Mucosa of descending colon (tissue), 3 donors: ENCODE measurements around the gene CNKSR3. TPM values are rescaled to one million over a fixed set of nuclear protein-coding genes. Genes with fewer than 3 reads are reported as not detected.
A peak's percentile ranks its signal among the peaks of the same experiment; 100 is the strongest.

Experiments used
- ATAC-seq: fragments of 200-7000 bp; cut with Tn5 transposase; one replicate; pipeline ENCODE4 v1.9.1; 2020; ENCODE audit warnings: mild to moderate bottlenecking, moderate library complexity
- DNase-seq, 3 donors: peaks; one replicate each; pipeline ENCODE4 v3.0.0-alpha.2; 2020
- H3K36me3 ChIP-seq: fragments of 200-600 bp; one replicate; pipeline ENCODE4 v1.8.0; 2021; ENCODE audit warnings: low read depth, mild to moderate bottlenecking
- H3K4me1 ChIP-seq: fragments of 200-600 bp; one replicate; pipeline ENCODE4 v1.8.0; 2021; ENCODE audit warnings: low read depth, mild to moderate bottlenecking
- H3K4me3 ChIP-seq: fragments of 200-600 bp; one replicate; pipeline ENCODE4 v1.8.0; 2021; ENCODE audit warnings: mild to moderate bottlenecking
- H3K9me3 ChIP-seq: fragments of 200-600 bp; one replicate; pipeline ENCODE4 v1.8.0; 2021; ENCODE audit warnings: mild to moderate bottlenecking
- CTCF ChIP-seq: fragments of 200-600 bp; IDR thresholded peaks from one replicate; pipeline ENCODE4 v1.8.0; 2022; ENCODE audit warnings: antibody characterized with exemption, mild to moderate bottlenecking
- intact Hi-C, 2 donors: fragments of 100-400 bp; cut with DNase I in 1 of 2; cut with micrococcal nuclease in 1 of 2; formaldehyde crosslinking; loops; one replicate each; pipeline versions ENCODE4 v1.11.0 to v1.11.1; 2022; cut with DNase I, micrococcal nuclease
- total RNA-seq, 3 donors: library from RNA; stranded (reverse); fragmentation: NEBNext Ultra II Directional in 2 of 3; extraction: Animal tissue kit (Norgen Biotek cat#: 25700) in 2 of 3; gene quantifications; one replicate each; pipeline versions ENCODE4 v1.2.1 to v1.2.4, GENCODE V29; 2021 to 2023
- donor health status: DM: no; HTN: no; CAD: no; lungs with moderate emphysema.
- donor health status: DM: no; HTN: no; CAD: no.
- donor health status: DM: no; HTN: yes; CAD: no.

Gene CNKSR3
- total RNA-seq, 3 donors from 2014 or later: 16.5 to 39.0 (median 33.6) TPM

- intact Hi-C loops: no loop called here
- Histone ChIP-seq H3K36me3 (no peaks in the 10 kb centered on the region), H3K4me1 (peaks cover 4% of the 10 kb centered on the region), H3K4me3 (no peak overlapping the region), H3K9me3 (no peaks in the 10 kb centered on the region)
- TF ChIP-seq CTCF: no peak
- no peak for DNase-seq
- no peak for ATAC-seq
These were observed 57.2 kb downstream of the CNKSR3 start for GRCh38 chr6:154453329-154453728.

GRCh38 chr6:154450498-154450897 lies 60.0 kb downstream of the CNKSR3 start:
- Histone ChIP-seq H3K9me3 (no peaks in the 10 kb centered on the region), H3K4me1 (peaks cover 15% of the 10 kb centered on the region), H3K4me3 (no peak overlapping the region), H3K36me3 (no peaks in the 10 kb centered on the region)
- DNase-seq (no peak), ATAC-seq (no peak)
- intact Hi-C loops: no loop called here
- TF ChIP-seq CTCF: no peak

- peaks cover 15% of the 10 kb centered on the region for H3K4me1 ChIP-seq
- no peaks in the 10 kb centered on the region for H3K36me3 ChIP-seq
- no peak overlapping the region for H3K4me3 ChIP-seq
- DNase-seq (peak in 1 of 3 donors; percentile 39), ATAC-seq (peak; percentile 66)
- TF ChIP-seq CTCF: no peak
- intact Hi-C loops: no loop called here
- H3K9me3 ChIP-seq: no peaks in the 10 kb centered on the region
These were observed 61.9 kb downstream of the CNKSR3 start for GRCh38 chr6:154448448-154449096.

GRCh38 chr6:154447954-154448353 lies 62.5 kb downstream of the CNKSR3 start:
- no peak for ATAC-seq
- H3K4me1 ChIP-seq: peaks cover 15% of the 10 kb centered on the region
- H3K36me3 ChIP-seq: no peaks in the 10 kb centered on the region
- no peak for TF ChIP-seq CTCF
- no peak for DNase-seq
- no peak overlapping the region for H3K4me3 ChIP-seq
- intact Hi-C loops: no loop called here
- H3K9me3 ChIP-seq: no peaks in the 10 kb centered on the region

- peaks cover 15% of the 10 kb centered on the region for H3K4me1 ChIP-seq
These were observed 63.5 kb downstream of the CNKSR3 start for GRCh38 chr6:154446984-154447383.

More at GRCh38 chr6:154446984-154447383, 63.5 kb downstream of the CNKSR3 start:
- TF ChIP-seq CTCF: no peak
- Histone ChIP-seq H3K9me3 (no peaks in the 10 kb centered on the region), H3K4me3 (no peak overlapping the region), H3K36me3 (no peaks in the 10 kb centered on the region)
- DNase-seq (no peak), ATAC-seq (no peak)
- intact Hi-C loops: no loop called here
